HUES6 (cell line): ENCODE measurements around the gene NSUN4.

Experiments
- H3K27ac ChIP-seq: 2 replicates; pipeline ENCODE4 v1.7.0; 2013; ENCODE audit warnings: low read depth, mild to moderate bottlenecking, low read length, inconsistent platforms
- H3K27me3 ChIP-seq: 2 replicates; pipeline ENCODE4 v1.6.1; 2013; ENCODE audit warnings: low read length; ENCODE audit not compliant: control insufficient read depth, insufficient read depth
- H3K36me3 ChIP-seq: 2 replicates; pipeline ENCODE4 v1.6.1; 2013; ENCODE audit warnings: low read length; ENCODE audit not compliant: control insufficient read depth, insufficient read depth
- H3K4me1 ChIP-seq: 2 replicates; pipeline ENCODE4 v1.6.1; 2013; ENCODE audit warnings: low read length; ENCODE audit not compliant: control insufficient read depth, insufficient read depth
- H3K4me3 ChIP-seq: 2 replicates; pipeline ENCODE4 v1.5.1; 2013; ENCODE audit warnings: low read depth, low read length
- H3K9ac ChIP-seq: one replicate; pipeline ENCODE4 v1.6.1; 2013; ENCODE audit warnings: mild to moderate bottlenecking, low read length
- H3K9me3 ChIP-seq: 2 replicates; pipeline ENCODE4 v1.6.1; 2013; ENCODE audit warnings: low read depth, low read length; ENCODE audit not compliant: control insufficient read depth, insufficient read depth

Gene NSUN4

DNA sequence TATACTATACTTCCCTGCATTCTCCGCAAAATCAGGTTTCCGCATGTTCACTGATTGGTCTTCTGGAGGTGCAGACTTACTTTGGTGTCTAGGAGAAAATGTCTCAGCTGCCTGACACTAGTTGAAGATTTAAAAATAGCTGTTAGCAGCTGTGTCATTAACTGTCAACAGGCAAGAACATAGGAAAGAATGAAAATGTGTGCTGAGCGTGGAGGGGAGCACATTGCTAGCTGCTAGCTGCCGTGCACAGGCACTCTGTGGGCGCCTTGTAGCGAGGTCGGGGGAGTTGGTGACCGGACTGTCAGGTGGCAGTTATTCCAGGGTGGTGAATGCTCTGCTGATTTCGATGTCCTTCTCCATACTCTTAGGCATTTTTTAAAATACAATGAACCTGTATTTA lies 58.7 kb downstream of the NSUN4 start:
- no peak overlapping the region for H3K9ac ChIP-seq
- peaks cover 27% of the 10 kb centered on the region for H3K27me3 ChIP-seq
- no peaks in the 10 kb centered on the region for H3K36me3 ChIP-seq
- peaks cover 23% of the 10 kb centered on the region for H3K4me1 ChIP-seq
- H3K9me3 ChIP-seq = no peaks in the 10 kb centered on the region
- H3K4me3 ChIP-seq = no peak overlapping the region
- no peak overlapping the region for H3K27ac ChIP-seq

DNA sequence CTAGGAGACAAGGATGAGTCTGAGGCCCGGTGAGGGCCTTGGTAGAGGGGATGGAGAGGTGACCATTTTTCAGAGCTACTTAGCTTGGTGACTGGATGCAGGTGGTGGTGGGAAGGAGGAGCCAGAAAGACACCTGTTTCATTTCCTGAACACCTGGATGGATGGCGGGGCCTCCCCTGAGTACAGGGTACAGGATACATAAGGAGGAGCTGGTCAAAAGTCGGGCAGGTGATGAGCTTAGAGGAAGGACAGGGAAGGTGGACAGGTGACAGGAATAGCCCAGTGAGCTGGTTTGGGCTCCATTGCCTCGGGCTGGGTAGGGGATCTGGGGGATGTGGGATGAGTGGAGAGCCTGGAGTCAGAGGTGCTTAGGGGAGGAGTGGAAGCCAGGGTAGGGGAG lies 59.8 kb downstream of the NSUN4 start:
- no peak overlapping the region for H3K27ac ChIP-seq
- no peak overlapping the region for H3K4me3 ChIP-seq
- no peaks in the 10 kb centered on the region for H3K9me3 ChIP-seq
- H3K9ac ChIP-seq = no peak overlapping the region
- no peaks in the 10 kb centered on the region for H3K36me3 ChIP-seq
- H3K4me1 ChIP-seq = peaks cover 17% of the 10 kb centered on the region
- H3K27me3 ChIP-seq = peaks cover 16% of the 10 kb centered on the region

DNA sequence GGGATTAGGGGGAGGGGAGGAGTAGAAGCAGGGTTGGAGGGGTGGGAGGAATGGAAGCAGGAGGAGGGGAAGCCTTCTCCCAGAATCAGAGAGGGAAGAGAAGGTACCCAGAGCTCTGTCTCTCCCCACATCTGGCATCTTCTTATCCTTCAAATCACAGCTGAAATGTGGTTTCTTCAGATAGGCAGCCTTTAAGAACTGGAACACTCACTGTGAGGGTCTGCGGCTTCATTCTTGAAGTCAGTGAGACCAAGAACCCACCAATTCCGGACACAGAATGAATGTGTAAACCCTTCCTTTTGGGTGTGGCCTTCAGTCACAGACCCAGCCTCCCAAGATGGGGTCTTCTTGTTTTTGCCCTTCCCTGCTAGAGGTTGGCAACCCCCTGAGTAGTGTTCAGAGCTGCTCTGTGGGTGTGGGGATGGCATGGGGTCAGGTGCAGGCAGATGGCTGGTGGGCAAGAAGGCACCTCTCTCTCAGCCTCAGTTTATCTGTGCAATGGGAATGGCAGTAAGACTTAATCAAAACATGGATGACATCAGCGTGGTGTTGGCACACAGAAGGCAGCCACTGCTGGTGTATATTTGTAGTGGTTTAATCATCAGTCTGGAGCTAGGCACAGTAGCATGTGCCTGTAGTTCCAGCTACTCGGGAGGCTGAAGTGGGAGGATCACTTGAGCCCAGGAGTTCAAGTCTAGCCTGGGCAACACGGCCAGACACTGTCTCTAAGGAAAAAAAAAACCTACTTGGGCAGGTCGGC lies 60.7 kb downstream of the NSUN4 start:
- peaks cover 7% of the 10 kb centered on the region for H3K27me3 ChIP-seq
- no peak overlapping the region for H3K9ac ChIP-seq
- peaks cover 21% of the 10 kb centered on the region for H3K4me1 ChIP-seq
- no peak overlapping the region for H3K4me3 ChIP-seq
- H3K36me3 ChIP-seq = no peaks in the 10 kb centered on the region
- H3K27ac ChIP-seq = no peak overlapping the region
- H3K9me3 ChIP-seq = no peaks in the 10 kb centered on the region

DNA sequence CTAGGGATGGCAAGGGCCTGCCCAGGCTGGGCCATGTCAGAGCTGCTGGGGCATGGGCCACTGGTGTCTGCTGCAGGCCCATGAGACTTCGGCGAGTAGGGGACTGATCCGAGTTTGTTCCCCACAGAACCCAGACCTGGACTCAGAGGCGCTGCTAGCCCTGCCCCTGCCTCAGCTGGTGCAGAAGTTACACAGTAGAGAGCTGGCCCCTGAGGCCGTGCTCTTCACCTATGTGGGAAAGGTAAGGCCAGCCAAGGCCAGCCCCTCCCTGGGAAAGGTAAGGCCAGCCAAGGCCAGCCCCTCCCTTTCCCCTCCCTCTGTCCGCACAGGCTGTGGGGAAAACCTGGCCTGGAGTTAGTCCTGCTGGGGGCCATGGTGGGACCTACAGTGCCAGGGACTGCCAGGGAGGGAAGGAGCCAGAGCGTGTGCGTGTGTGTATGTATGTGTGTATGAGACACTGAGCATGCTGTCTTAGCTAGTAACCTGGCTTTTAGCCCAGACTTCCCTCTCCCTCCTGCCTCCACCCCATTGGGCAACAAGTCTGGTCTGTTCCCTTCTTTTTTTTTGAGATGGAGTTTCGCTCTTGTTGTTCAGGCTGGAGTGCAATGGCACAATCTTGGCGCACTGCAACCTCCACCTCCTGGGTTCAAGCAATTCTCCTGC lies 61.5 kb downstream of the NSUN4 start:
- Histone ChIP-seq H3K4me1 (peaks cover 25% of the 10 kb centered on the region), H3K27ac (no peak overlapping the region), H3K9me3 (no peaks in the 10 kb centered on the region), H3K36me3 (no peaks in the 10 kb centered on the region), H3K9ac (no peak overlapping the region), H3K4me3 (no peak overlapping the region), H3K27me3 (peaks cover 4% of the 10 kb centered on the region)

DNA sequence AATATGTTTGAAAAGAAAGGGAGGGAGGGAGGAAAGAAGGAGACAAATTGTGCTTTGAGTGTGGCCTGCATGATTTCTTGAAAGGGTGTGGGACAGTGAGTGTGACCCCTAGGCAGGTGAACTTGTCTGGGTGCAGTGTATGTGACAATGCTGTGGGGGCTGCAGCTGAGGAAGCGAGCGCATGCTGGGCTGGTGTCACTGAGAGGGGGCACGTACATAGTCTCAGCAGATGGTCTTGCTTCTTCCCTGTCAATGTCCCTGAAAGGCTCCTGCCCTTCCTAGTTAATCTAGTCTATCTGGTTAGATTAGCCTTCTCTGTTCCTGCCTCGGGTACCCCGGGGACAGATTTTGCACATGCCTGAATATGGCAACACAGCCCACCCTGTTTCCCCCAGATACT lies 63.3 kb downstream of the NSUN4 start:
- no peak overlapping the region for H3K9ac ChIP-seq
- peaks cover 32% of the 10 kb centered on the region for H3K4me1 ChIP-seq
- H3K27ac ChIP-seq = no peak overlapping the region

DNA sequence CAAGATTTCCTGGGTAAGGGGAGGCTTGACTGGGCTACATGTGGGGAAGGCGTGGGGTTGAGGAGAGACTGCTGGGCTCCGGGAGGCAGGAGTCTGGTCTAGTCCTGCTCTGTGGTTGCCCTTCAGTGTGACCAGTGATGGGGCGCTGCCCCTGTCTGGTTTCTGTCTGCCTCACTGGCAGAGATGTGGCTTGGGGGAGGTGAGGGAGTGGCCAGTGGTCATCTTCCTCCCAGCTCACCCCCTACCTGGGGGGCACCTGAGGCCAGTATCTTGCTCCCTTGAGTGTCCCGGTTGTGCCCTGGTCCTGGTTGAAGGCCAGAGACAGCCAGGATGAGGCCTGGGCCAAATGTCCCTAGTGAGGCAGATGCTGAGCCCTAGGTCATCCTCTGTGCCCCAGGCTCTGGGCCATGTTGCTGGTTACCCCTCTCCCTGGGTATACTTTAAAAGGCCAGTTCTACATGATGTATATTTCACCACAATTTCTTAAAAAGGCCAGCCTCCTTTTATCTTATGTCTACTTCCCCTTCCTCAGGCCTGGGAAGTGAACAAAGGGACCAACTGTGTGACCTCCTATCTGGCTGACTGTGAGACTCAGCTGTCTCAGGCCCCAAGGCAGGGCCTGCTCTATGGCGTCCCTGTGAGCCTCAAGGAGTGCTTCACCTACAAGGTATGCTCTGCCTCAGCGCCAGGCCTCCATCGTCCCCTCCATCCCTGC lies 64.0 kb downstream of the NSUN4 start:
- no peak overlapping the region for H3K27ac ChIP-seq
- H3K9ac ChIP-seq = no peak overlapping the region
- peaks cover 32% of the 10 kb centered on the region for H3K4me1 ChIP-seq

More for the DNA sequence above, 63.3 kb downstream of the NSUN4 start:
- Histone ChIP-seq H3K4me3 (no peak overlapping the region), H3K9me3 (no peaks in the 10 kb centered on the region), H3K27me3 (peaks cover 3% of the 10 kb centered on the region; the same call in 1 of the 2 replicates), H3K36me3 (peaks cover 4% of the 10 kb centered on the region)

DNA sequence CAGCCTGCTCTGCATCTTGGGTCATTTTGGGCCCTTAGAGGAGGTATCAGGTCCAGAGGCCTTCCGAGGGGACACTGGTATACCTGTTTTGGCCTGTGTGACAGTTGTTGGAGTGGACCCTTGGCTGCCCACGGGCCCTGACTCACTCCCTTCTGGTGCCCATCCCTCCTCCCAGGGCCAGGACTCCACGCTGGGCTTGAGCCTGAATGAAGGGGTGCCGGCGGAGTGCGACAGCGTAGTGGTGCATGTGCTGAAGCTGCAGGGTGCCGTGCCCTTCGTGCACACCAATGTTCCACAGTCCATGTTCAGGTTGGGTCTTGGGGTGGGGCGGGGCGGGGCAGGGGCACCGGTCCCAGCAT lies 64.6 kb downstream of the NSUN4 start:
- H3K9me3 ChIP-seq = no peaks in the 10 kb centered on the region
- peaks cover 32% of the 10 kb centered on the region for H3K4me1 ChIP-seq
- H3K36me3 ChIP-seq = peaks cover 4% of the 10 kb centered on the region
- H3K27ac ChIP-seq = no peak overlapping the region
- H3K27me3 ChIP-seq = peaks cover 1% of the 10 kb centered on the region; the same call in 1 of the 2 replicates
- no peak overlapping the region for H3K4me3 ChIP-seq
- no peak overlapping the region for H3K9ac ChIP-seq

More for the DNA sequence above, 64.0 kb downstream of the NSUN4 start:
- Histone ChIP-seq H3K9me3 (no peaks in the 10 kb centered on the region), H3K4me3 (no peak overlapping the region), H3K27me3 (peaks cover 3% of the 10 kb centered on the region; the same call in 1 of the 2 replicates), H3K36me3 (peaks cover 4% of the 10 kb centered on the region)

DNA sequence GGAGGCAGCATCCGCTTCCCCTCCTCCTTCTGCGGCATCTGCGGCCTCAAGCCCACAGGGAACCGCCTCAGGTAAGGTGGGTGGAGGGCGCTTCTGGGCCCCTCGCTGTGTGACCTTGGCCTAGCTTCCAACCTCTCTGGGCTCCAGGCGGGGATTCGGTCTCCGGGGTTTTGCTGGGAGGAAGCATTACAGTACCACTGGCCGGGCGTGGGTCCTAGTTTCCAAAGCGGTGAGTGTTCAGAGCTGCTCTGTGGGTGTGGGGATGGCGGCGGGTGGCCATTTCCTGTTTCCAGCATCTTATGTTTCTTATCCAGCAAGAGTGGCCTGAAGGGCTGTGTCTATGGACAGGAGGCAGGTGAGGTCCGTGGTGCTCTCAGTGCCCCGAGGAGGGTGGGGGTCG lies 65.1 kb downstream of the NSUN4 start:
- Histone ChIP-seq H3K27me3 (no peaks in the 10 kb centered on the region), H3K9ac (peak overlapping the region; percentile 14), H3K27ac (no peak overlapping the region), H3K9me3 (no peaks in the 10 kb centered on the region), H3K36me3 (peaks cover 4% of the 10 kb centered on the region), H3K4me3 (no peak overlapping the region), H3K4me1 (peaks cover 28% of the 10 kb centered on the region)

DNA sequence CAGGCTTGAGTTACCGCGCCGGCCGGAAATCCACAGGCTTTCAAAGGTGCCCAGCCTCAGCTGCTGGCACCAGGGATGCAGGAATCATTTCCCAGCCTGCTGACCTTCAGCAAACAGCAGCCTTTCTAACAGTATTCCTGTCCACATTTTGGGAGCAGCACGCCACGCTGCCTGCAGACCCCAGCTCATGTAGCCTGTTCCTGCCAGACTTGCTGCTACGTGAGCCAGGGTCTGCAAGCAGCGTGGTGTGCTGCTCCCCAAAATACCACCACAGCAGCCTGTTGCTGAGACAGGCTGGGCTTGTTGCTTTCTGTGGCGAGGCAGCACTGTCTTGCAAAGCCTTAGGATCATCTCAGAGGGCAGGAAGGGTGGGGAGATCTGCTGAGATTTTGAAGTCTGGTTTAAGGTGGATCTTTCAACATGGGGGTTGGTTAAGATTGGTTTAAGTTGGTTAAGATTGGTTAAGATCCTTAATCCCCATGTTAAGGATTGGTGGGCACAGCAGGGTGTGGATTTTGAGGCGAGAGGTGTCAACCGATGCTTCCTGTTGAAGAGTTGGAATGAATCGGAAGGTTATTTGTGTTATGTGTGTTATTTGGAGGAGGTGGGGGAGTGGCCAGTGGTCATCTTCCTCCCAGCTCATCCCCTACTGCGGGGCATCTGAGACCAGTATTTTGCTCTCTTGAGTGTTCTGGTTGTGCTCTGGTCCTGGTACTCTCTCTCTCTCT lies 66.4 kb downstream of the NSUN4 start:
- Histone ChIP-seq H3K27ac (no peak overlapping the region), H3K9ac (peak overlapping the region; percentile 3), H3K4me1 (peaks cover 19% of the 10 kb centered on the region), H3K27me3 (no peaks in the 10 kb centered on the region), H3K36me3 (peaks cover 4% of the 10 kb centered on the region), H3K9me3 (no peaks in the 10 kb centered on the region), H3K4me3 (peak overlapping the region; percentile 21; the same call in 1 of the 2 replicates)

DNA sequence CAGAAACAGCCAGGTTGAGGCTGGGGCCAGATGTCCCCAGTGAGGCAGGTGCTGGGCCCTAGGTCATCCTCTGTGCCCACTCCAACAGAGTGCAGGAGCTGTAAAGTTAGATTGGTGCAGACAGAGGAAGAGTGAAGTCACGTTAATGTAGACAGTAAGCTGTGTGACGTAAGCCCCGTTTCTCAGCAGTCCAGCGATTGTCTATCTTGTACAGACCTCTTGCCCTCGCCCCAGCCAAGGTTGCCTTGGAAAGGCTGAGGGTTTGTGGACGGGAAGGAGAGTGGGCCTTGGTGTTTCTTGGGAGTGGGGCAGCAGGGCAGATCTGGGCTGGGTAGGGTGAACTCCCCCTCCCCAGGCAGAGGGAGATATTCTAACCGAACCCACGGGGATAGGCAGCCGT lies 67.0 kb downstream of the NSUN4 start:
- Histone ChIP-seq H3K36me3 (peaks cover 4% of the 10 kb centered on the region), H3K4me1 (peaks cover 16% of the 10 kb centered on the region), H3K27me3 (no peaks in the 10 kb centered on the region), H3K9ac (no peak overlapping the region), H3K4me3 (no peak overlapping the region), H3K9me3 (no peaks in the 10 kb centered on the region), H3K27ac (no peak overlapping the region)
